ENCODE data around the gene ZNF487. TPM values are rescaled to one million over a fixed set of nuclear protein-coding genes. Genes with fewer than 3 reads are reported as not detected.

ZNF487 gene
- total RNA-seq, 1 donor from 2014 or later, result 2.0 TPM

- no peaks in the 10 kb centered on the region for H3K36me3 ChIP-seq
- Mint-ChIP-seq H3K9me3 (peaks cover 57% of the 10 kb centered on the region), H3K4me3 (no peak overlapping the region), H3K27ac (no peak overlapping the region), H3K4me1 (no peaks in the 10 kb centered on the region), H3K36me3 (no peaks in the 10 kb centered on the region), H3K27me3 (ENCODE audit: insufficient read depth, low read depth) (peaks cover 4% of the 10 kb centered on the region)
- no peaks in the 10 kb centered on the region for H3K4me1 ChIP-seq
- H3K4me2 ChIP-seq, result no peak overlapping the region
- no peaks in the 10 kb centered on the region for H3K27me3 ChIP-seq
- TF ChIP-seq EZH2phosphoT487 (IDR thresholded peaks at IDR 0.05), result no peak
- no peak for TF ChIP-seq CTCF (IDR thresholded peaks at IDR 0.05)
- TF ChIP-seq EZH2 (IDR thresholded peaks at IDR 0.05), result no peak
- no peak overlapping the region for H3K9ac ChIP-seq
- no peaks in the 10 kb centered on the region for H4K20me1 ChIP-seq (ENCODE audit: low read depth)
- no peak overlapping the region for H3K27ac ChIP-seq
- no peak for DNase-seq (ENCODE audit: low spot score)
- no peaks in the 10 kb centered on the region for H3K79me2 ChIP-seq (ENCODE audit: low read depth)
- no peaks in the 10 kb centered on the region for H3F3A ChIP-seq (ENCODE audit: low read depth)
- H3K4me3 ChIP-seq, result no peak overlapping the region
- no peak overlapping the region for H2AFZ ChIP-seq (replicated peaks)
- peaks cover 21% of the 10 kb centered on the region for H3K9me3 ChIP-seq (ENCODE audit: low read depth)
These were observed 87.7 kb downstream of the ZNF487 start for GRCh38 chr10:43524434-43525247.

Small RNA genes lying within 50 kb of the gene (small RNA-seq; reads per million reads assigned to genes)
- gene RNU7-193P, result not detected
- gene SNORD3J, result not detected

Other genes starting within 250 kb of the ZNF487 start
- 3.5 and 6.5 TPM in 2 replicates for gene RASGEF1A, start 170.0 kb upstream of the ZNF487 start, total RNA-seq (ENCODE audit: low replicate concordance)
- not detected in 2 replicates for gene FXYD4, start 65.5 kb upstream of the ZNF487 start, total RNA-seq (ENCODE audit: low replicate concordance)
- 175 and 180 TPM in 2 replicates for gene HNRNPF, start 27.9 kb upstream of the ZNF487 start, total RNA-seq (ENCODE audit: low replicate concordance)
- gene ZNF239, start 137.5 kb downstream of the ZNF487 start, total RNA-seq (ENCODE audit: low replicate concordance), result 7.1 and 16.9 TPM in 2 replicates
- gene ZNF485, start 169.3 kb downstream of the ZNF487 start, total RNA-seq (ENCODE audit: low replicate concordance), result 4.7 and 5.4 TPM in 2 replicates
- gene ZNF32, start 211.8 kb downstream of the ZNF487 start, total RNA-seq (ENCODE audit: low replicate concordance), result 40.8 and 50.7 TPM in 2 replicates

All from neural progenitor cell (in vitro differentiated cells).